Gastroesophageal sphincter (tissue), 3 donors: ENCODE measurements around the gene SLFN12L.

Experiments used
- CTCF ChIP-seq, 4 experiments: fragments of 200-600 bp in 2 of 4; fragments of 450-650 bp in 2 of 4; sonication (generic) in 1 of 4; IDR thresholded peaks; one replicate each; pipeline ENCODE4 v1.5.1; 2017 to 2019; ENCODE audit warnings: antibody characterized with exemption in 4 of 4, mild to moderate bottlenecking in 2 of 4, moderate library complexity in 2 of 4
- EP300 ChIP-seq: sonication (generic); formaldehyde crosslinking; IDR thresholded peaks from one replicate; pipeline ENCODE4 v1.6.1; 2017; ENCODE audit warnings: antibody characterized with exemption, mild to moderate bottlenecking
- POLR2A ChIP-seq, 2 donors: fragments of 450-650 bp; IDR thresholded peaks; one replicate each; pipeline ENCODE4 v1.6.1; 2017; ENCODE audit warnings: antibody characterized with exemption in 2 of 2, mild to moderate bottlenecking in 2 of 2, moderate library complexity in 1 of 2

- no peak for TF ChIP-seq CTCF (IDR thresholded peaks at IDR 0.05)
- TF ChIP-seq EP300 = no peak
- no peak for TF ChIP-seq POLR2A (IDR thresholded peaks at IDR 0.05)
Observed at GRCh38 chr17:35428229-35428628, 109.2 kb downstream of the SLFN12L start.
